Heart left ventricle (tissue), 13 donors: ENCODE results near the gene ABHD14A.

Experiments
- CTCF ChIP-seq, 12 donors: fragments of 200-600 bp; sonication (generic) in 4 of 12; IDR thresholded peaks; one replicate each; pipeline versions ENCODE4 v1.5.0 to v1.8.0; 2018 to 2022; ENCODE audit warnings: antibody characterized with exemption in 12 of 12, mild to moderate bottlenecking in 5 of 12
- POLR2A ChIP-seq, 2 donors: fragments of 450-650 bp; IDR thresholded peaks; one replicate each; pipeline ENCODE4 v1.6.1; 2017; ENCODE audit warnings: antibody characterized with exemption in 2 of 2, mild to moderate bottlenecking in 2 of 2, moderate library complexity in 2 of 2
- donor health status: ischemic (EF 13 %, LVEDD 7.1; RV severe dilation, severe dysfunction).
- donor health status: DM: no; HTN: yes; CAD: no.
- donor health status: DM: no; HTN: no; CAD: no.
- donor health status: ischemic (EF 25% LVEDD 6.9; RV normal size, moderate dysfunction).
- donor health status: ischemic (EF 25% LVEDD 5.7; RV mildly dilated, moderate dysfunction).
- donor health status: ischemic (EF 35%, LVEDD 5.7; RV mildly dilated, moderate dysfunction).
- donor health status: nonischemic (EF 11% LVEDD 7.7; RV severe dilation, severe dysfunction).
- donor health status: DM: yes; HTN: yes; CAD: no.
- donor health status: PGD.
- donor health status: ischemic (EF 29% LVEDD 5.4; RV normal size, mild dysfunction).
- donor health status: nonischemic (EF 23%, LVEDD 6.1; RV moderate dilation, normal function).

GRCh38 chr3:51986010-51986947, 11.4 kb downstream of the ABHD14A start:
- TF ChIP-seq CTCF (IDR thresholded peaks at IDR 0.05) (no peak), POLR2A (IDR thresholded peaks at IDR 0.05) (no peak)
